Stimulated activated CD4-positive, alpha-beta T cell treated with anti-CD3 and anti-CD28 coated beads, Interleukin-12 subunit alpha, Interleukin-12 subunit beta, amount 100 ng/mL, for 4 hours (primary cell): Measurements from ENCODE around the gene FAM20B.

Experiments
- DNase-seq: peaks from one replicate; pipeline ENCODE4 v3.0.0-alpha.2; 2020

Gene FAM20B

DNA sequence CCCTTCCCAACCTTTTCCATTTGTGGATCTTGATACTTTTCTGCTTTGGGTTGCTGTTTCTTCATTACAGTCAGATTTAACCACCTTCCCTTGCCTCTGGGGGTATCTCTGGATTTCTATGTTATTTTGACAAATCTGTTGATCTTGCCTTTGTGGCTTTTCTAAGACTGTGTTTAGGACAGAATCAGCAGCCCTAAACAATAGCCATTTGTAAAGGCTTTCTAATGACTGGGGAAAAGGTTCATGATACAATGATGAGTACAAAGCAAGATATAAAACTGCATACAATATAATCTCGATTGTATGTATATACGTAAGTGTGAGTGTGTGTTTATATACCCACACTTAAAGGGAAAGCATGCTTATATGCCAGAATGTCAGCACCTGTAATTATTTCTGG, 27.8 kb downstream of the FAM20B start:
- no peak for DNase-seq

DNA sequence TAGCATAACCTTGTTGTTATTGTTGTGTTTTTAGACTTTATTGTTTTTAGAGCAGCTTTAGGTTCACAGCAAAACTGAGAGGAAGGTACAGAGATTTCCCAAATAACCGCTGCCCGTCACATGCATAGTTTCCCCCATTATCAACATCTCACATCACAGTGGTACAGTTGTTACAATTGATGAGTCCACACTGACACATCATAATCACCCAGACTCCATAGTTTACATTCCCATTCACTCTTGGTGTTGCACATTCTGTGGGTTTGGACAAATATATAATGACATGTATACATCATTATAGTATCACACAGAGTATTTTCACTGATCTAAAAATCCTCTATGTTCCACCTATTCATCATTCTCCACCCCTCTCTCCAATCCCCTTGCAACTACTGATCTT, 30.2 kb downstream of the FAM20B start:
- DNase-seq = no peak

DNA sequence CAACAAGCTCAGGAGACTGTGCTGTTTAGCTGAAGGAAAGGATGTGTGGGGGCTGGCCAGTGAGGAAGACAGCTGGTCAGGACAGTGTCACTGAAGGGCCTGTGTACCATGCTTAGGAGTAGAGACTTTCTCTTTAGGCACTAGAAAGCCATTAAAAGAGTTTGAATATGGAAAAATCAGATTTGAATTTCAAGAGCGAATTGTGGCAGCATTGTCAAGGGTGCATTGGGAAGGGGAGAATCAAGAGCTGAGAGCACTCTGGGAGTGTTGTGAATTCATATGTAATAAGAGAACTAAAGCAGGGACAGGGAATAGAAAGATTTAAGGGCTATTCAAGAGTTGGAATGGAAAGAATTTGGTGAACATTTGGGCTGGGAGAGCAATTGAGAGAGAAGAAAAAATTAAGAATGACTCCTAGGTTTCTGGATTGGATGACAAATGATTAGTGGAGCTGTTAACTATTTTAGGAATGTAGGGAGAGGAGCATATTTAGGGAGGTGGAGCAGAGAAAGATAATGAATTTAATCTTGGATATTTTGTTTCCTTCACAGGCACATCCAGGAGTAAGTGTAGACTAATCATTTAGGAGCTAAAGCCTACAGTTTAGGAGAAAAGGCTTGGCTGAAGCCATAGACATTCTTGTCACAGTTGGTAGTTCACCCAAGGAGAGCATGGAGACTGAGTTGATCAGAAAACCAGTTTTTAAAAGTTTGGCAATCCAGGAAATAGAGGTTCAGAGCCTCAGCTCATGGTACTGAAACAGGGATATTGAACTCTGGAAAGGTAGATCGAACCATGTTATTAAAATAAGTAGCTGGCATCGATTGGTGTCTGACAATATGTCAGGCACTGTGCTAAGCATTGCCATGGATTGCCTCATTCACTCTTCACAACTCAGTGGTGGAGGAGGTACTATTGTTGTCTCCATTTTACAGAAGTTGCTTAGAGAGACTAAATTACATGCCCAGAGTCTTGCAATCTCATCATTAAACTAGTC, 33.1 kb downstream of the FAM20B start:
- DNase-seq = no peak

DNA sequence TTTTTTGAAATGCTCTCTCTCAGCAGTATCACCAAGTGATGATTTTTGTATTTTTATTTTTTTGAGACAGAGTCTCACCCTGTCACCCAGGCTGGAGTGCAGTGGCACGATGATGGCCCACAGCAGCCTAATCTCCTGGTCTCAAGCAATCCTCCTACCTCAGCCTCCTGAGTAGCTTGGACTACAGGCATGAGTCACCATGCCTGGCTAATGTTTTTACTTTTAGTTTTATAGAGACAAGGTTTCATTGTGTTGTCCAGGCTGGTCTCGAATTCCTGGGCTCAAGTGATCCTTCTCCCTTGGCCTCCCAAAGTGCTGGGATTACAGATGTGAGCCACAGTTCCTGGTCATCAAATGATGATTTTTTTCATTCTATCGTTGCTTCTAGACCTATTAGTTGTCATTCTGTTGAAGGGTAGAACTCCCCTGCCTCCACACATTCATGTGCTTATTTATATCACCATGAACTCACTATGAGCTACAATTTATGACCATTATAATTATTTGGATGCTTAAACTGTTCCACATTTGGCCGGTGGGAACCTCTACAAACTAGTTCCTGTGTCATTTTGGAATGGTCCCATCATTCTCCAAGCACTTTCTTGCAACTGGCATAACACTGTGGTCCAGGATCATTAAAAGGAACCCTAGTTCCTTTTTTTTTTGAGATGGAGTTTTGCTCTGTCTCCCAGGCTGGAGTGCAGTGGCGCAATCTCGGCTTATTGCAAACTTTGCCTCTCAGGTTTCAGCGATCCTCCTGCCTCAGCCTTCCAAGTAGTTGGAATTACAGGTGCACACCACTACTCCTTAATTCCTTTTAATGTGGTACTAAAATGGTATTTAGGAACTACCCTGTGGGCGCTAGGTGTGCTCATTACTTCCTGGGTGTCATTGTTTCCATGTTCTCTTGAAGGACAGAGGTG, 35.9 kb downstream of the FAM20B start:
- DNase-seq = no peak

DNA sequence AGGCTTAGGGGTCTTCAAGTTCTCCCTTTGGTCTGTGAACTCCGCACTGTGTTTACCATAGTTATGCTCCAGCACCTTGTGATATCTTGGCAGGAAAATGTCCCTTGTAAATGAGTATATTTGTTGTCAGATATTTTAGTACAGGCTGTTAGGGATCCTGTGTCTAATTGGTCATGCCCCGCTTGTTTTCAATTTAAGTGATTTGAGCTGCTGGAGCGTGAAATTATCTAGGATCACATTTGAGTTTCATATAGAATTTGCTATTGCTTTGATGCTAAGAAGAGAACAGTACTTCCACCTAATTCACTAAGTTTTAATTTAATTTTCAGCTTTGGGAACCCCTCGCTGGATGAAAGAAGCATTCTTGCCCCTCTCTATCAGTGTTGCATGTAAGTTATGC, 40.8 kb downstream of the FAM20B start:
- DNase-seq = no peak

DNA sequence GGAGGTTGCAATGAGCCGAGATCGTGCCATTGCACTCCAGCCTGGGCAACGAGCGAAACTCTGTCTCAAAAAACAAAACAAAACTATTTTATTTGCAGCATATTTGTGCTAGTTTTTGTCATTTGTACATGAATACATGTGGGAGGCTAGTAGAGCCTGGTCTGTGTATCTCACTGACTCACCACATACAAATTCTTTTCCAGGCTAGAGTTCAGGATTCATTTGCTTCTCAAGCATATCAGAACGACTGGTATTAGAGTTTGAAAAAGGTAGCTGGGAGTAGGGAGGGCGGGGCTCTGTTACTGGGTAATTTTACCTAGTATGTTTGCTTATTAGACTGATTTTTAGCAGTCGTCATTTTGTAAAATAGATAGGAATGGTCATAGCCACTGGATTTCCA, 51.7 kb downstream of the FAM20B start:
- no peak for DNase-seq

DNA sequence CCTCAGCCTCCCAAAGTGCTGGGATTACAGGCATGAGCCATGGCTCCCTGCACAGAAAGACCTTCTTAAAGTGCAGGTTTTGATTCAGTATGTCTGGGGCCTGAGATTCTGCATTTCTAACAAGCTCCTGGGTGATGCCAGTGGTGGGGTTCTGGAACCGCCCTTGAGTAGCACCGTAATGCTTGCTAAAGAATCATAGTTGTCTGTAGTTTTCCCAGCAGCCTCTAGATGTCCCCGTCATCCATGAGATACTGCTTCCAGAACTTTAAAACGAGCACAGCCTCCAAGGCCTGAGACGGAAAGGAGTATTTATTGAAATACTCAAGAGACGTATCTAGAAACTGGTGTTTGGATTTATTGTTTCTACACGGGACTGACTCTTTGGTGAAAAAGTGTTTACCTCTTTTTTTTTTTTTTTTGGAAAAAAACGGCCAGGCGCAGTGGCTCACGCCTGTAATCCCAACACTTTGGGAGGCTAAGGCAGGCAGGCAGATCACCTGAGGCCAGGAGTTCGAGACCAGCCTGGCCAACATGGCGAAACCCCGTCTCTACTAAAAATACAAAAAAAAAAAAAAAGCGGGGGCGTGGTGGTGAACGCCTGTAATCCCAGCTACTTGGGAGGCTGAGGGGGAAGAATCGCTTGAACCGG, 53.5 kb downstream of the FAM20B start:
- peak; percentile 20 for DNase-seq

DNA sequence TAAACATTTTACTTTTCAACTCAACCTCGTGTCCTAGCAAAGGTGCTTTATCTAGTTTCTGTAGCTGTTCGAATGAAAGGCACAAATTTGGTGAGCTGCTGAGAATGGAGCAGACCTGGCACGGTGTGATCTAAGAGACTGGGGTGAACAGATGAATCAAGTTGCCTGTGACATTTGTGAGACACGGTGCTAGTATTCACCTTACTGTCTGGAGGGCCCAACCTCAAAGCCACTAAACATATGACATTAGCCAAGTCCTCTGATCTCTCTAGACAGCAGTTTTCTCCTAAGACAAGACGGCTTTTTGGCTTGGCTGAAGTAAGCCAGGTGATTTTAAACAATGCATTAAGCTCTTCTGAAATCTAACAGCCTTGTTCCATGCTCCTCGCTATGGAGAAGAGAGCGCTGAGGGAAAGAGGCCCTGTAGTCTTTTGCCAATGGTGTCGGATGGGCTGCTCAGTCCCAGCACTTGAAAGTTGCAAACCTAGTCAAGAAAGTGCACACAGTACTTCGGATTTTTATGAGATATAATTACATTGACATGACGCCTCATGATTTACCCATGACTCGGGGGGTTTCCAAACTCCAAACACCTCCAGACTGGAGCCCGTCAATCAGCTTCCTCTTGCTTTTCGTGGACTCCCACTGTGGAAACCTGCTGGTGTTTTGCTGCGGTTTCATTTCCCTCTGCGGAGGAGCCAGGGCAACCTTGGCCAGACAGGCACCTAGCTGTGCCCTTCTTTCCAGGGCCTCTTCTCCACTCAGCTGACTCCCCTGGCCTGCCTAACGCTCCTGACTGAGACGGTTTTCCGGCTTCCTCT, 55.4 kb downstream of the FAM20B start:
- peak; percentile 21 for DNase-seq

DNA sequence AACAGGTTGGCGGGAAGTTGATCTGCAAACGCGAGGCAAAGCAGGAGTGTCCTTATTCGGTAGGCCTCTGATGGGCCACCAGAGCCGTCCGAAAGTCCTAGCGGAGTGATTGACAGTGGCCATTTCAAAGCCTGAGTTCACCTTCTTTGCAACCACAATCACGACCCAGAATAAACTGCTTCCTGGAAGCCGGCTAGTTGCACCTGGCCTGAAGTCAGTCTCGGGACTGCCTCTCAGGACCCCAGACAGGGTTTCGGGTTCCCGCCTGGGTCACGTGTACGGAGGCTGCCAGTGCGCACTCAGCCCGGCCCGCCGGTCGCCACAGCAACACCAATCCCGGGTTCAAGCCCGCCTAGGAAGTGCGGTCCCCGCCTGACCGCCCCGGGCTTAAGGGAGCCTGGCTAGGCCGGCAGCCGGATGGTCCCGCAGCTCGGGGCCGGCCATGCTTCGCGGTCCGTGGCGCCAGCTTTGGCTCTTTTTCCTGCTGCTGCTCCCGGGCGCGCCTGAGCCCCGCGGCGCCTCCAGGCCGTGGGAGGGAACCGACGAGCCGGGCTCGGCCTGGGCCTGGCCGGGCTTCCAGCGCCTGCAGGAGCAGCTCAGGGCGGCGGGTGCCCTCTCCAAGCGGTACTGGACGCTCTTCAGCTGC, 56.1 kb downstream of the FAM20B start, which contains the start of gene TOR3A:
TOR3A (plus strand) TSS at position 384 of the 646 bp plus-strand sequence; CDS start at position 443, 59 bp downstream.
- DNase-seq = peak; percentile 69

DNA sequence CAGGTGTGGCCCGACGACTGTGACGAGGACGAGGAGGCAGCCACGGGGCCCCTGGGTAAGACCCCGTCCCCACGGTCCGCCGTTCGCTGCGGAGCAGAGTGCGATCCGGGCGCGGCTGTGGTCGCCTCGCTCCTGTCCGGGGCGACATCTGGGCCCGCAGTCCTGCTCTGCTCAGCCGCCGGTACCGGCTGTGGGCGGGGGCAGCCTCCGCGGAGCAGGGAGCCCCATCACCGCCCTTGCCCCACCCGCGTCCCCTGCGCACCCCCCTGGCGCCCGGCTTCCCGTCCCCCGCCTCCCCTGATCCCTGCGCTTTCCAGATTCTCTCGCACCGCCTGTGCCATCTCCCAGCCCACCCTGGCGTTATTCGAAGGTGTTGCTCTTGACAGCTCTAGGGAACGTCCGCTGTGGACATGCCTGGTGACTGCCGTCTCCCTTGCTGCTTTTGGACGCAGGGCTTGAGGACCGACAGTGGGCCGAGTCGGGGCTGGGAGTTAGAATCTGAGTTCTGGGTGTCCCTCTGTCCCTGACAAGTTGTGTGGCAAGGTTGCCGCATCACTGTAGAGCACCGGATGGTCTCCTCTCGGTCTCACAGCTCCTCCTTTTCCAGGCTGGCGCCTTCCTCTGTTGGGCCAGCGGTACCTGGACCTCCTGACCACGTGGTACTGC, 56.8 kb downstream of the FAM20B start:
- peak; percentile 35 for DNase-seq

DNA sequence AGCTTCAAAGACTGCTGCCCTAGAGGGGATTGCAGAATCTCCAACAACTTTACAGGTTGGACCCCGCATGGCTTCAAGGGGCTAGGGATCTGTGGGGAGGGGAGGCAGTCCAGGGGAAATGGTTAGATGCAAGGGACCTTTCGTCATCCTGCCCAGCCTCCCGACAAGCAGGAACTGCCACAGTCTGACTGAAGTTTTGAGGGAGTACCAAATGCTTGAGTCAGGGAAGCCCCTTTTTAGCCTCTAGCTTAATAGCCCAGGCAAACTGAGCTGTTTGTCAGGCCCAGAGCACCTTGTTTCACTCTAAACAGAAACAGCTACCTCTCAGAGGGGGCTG, 57.3 kb downstream of the FAM20B start:
- no peak for DNase-seq

DNA sequence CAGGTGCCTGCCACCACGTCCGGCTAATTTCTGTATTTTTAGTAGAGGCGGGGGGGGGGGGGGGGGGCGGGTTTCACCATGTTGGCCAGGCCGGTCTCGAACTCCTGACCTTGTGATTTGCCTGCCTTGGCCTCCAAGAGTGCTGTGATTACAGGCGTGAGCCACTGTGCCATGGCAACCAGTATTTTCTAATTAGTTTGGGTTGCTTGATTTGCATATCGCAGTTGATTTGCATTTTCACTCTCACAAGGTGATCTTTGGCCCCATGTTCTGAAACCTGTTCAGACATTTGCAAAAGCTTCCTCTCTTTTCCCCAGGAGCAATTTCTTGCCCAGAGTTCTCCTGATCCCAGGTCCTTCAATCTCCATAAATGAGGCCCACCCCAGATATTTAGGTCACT, 57.8 kb downstream of the FAM20B start:
- DNase-seq = no peak

DNA sequence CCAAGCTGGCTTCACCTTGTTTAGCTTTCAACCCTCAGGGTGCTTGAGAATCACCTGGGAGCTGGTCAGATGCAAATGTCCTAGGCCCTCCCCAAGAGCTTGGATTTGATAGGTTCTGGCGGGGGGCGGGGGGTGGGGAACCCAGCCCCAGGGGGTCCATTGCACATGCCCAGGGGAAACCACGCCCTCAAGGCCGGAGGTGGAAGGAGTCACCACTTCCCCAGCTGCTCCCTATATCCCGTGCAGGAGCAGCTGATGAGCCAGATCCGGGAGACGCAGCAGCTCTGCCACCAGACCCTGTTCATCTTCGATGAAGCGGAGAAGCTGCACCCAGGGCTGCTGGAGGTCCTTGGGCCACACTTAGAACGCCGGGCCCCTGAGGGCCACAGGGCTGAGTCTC, 62.0 kb downstream of the FAM20B start:
- DNase-seq = no peak

DNA sequence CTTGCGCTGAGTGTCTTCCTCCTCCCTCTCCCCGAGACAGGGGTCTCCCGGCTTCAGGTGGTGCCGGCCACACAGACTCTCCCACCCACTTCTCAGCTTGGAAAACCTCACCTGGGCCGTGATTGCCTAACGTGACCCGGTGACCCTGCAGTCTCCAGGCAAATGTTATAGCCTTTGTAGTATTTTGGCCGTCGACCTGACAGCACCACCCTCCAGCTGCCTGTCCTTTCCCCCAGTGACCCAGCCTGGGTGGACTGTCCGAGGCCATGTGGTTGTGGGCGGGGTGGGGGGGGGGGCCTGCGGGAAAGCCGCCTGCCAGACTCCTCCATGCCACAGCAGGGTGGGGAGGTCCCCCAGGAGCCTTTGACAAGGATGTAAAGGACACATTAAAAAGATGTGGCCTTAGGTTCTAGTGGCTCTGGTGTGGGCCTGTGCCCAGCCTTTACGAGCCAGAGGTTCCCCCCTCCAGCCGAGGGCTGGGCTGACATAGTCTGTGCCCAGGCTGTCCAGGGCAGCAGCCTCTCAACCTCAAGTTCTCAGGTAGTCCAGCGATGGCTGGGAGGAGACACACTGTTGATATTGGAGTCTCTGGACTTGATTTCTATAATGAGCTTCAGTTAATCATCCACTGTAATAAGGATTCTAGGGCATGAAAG, 64.3 kb downstream of the FAM20B start:
- DNase-seq = no peak

DNA sequence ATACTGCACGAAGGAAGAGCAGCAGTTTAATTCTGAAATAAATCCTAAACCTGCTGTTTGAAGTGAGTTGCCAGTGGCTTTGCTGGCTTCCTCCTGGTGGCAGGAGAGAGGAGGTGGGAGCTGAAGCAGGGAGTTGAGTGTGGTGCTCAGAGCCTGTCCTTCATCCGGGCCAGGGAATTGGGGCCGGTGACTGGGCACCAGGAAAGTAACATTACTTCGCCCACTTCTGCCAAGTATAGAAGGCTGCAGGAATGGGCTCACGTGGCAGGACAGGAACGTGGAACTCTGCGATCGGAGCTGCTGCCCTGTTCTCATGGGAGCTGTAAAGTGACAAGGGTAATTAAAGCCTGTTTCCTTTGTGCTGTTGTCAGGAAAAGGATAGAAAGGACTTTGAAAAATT, 64.8 kb downstream of the FAM20B start:
- DNase-seq = no peak

DNA sequence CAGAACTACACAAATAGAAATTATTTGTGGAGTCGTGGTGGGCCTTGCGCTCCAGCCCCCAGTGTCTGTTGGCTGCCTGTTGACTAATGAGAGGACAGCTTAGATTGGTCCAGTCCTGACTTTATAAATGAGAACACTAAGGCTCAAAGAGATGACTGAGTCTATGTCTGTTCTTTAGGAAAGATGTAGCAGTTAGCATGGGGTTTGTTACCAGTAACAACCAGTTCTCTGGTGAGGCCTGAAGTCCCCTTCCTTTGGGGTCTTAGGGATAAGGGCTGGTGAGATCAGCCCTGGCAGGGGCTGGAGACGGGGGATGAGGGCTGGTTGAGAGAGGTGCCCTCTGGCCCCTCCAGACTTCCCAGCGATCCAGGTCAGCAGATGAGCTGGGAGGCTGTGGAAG, 65.2 kb downstream of the FAM20B start:
- no peak for DNase-seq

DNA sequence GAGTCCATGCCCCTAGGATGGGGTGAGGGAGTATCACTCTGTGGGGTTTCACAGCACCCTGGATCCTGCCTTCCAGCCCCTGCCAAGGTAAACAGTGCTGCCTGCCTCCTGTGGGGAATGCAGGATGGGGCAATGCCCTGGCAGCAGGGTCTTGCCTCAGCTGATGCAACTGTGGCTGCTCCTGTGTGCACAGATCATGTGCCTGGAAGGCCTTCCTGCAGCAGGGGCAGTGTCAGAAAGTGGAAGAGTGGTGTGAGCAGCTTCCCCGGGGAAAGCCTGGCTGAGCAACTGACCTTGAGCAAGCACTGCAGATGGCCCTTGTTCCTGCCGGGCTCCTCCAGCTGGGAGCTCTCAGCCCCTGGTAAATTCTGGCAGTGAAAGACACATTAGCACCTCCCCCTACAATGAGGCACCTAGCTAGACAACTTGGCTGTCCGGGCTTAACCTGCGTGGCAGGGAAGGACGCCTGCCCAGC, 66.0 kb downstream of the FAM20B start:
- no peak for DNase-seq

DNA sequence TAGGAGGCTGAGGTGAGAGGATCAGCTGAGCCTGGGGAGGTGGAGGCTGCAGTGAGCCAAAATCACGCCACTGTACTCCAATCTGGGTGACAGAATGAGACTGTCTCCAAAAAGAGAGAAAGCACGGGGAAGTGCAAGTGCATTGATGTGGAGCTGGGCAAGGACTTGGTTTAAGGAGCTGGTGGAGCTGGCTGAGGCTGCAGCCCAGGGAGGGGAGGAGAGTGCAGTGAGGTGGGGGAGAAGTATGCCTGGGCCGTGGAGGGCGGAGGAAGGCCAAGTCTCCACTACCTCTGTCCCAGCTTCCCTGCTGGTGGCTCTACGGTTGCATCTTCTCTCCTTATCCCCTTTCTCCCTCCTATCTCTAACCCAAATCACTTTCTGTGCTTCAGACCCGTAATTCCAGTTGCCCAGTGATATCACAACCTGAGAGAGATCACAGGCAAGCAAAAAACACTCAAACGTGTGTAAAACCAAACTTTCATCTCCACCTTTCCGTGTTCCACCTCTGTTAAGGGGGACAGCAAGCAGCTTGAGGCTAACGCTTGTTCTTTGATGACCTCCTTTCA, 67.3 kb downstream of the FAM20B start:
- DNase-seq = no peak

DNA sequence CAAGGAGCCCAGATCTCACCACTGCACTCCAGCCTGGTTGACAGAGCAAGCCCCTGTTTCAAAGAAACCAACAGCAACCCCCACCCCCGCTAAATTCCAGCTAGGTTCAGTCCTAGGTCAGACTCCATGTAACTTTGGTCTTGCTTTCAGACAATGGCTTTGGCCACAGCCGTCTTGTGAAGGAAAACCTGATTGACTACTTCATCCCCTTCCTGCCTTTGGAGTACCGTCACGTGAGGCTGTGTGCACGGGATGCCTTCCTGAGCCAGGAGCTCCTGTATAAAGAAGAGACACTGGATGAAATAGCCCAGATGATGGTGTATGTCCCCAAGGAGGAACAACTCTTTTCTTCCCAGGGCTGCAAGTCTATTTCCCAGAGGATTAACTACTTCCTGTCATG, 69.1 kb downstream of the FAM20B start:
- DNase-seq = no peak

DNA sequence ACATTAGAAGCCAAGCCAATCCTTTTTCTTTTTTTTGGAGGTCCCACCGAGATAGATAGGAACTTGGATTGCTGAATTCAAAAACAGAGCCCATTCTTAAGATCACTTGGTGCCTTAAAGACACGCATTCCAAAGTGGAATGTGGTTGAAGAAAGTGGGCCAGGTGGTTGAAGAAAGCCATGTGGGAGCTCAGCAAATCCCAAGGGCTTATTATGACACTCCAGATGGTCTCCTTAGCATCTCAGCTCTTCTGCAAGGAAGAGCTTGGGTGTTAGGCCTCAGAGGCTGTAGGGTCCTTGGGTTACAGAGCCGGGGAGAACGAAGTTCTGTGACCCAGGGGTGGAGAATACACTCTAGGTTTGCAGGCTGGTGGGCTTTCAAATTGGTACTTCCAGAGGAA, 69.7 kb downstream of the FAM20B start:
- no peak for DNase-seq
